Heart left ventricle (tissue), 13 donors: ENCODE data around the gene MAGI2.

Experiments
- CTCF ChIP-seq, 12 donors: fragments of 200-600 bp; sonication (generic) in 4 of 12; IDR thresholded peaks; one replicate each; pipeline versions ENCODE4 v1.5.0 to v1.8.0; 2018 to 2022; ENCODE audit warnings: antibody characterized with exemption in 12 of 12, mild to moderate bottlenecking in 5 of 12
- POLR2A ChIP-seq, 2 donors: fragments of 450-650 bp; IDR thresholded peaks; one replicate each; pipeline ENCODE4 v1.6.1; 2017; ENCODE audit warnings: antibody characterized with exemption in 2 of 2, mild to moderate bottlenecking in 2 of 2, moderate library complexity in 2 of 2
- donor health status: ischemic (EF 13 %, LVEDD 7.1; RV severe dilation, severe dysfunction).
- donor health status: DM: no; HTN: yes; CAD: no.
- donor health status: DM: no; HTN: no; CAD: no.
- donor health status: ischemic (EF 25% LVEDD 6.9; RV normal size, moderate dysfunction).
- donor health status: ischemic (EF 25% LVEDD 5.7; RV mildly dilated, moderate dysfunction).
- donor health status: ischemic (EF 35%, LVEDD 5.7; RV mildly dilated, moderate dysfunction).
- donor health status: nonischemic (EF 11% LVEDD 7.7; RV severe dilation, severe dysfunction).
- donor health status: DM: yes; HTN: yes; CAD: no.
- donor health status: PGD.
- donor health status: ischemic (EF 29% LVEDD 5.4; RV normal size, mild dysfunction).
- donor health status: nonischemic (EF 23%, LVEDD 6.1; RV moderate dilation, normal function).

GRCh38 chr7:77993838-77994237 is 1459.6 kb downstream of the MAGI2 start:
- TF ChIP-seq CTCF (IDR thresholded peaks at IDR 0.05) (no peak), POLR2A (IDR thresholded peaks at IDR 0.05) (no peak)
